Endothelial cell of umbilical vein (primary cell): ENCODE measurements around the gene PBX3. TPM values are rescaled to one million over a fixed set of nuclear protein-coding genes. Genes with fewer than 3 reads are reported as not detected.

Experiments
- BruUV-seq: library from RNA; stranded (reverse); fragments of 400-500 nt; replicated peaks from 2 replicates; lab custom pipeline; 2021; lab: Mats Ljungman, UMichigan
- CTCF ChIA-PET: fragments of 300-600, 350-600 bp; sonication (Branson Sonifier 250); formaldehyde crosslinking; loops from one replicate; lab custom pipeline; 2021; ENCODE audit warnings: antibody characterized with exemption, inconsistent platforms; lab: Charles Lee
- POLR2A ChIA-PET: fragments of 300-600, 350-600 bp; sonication (Branson Sonifier 250); formaldehyde crosslinking; loops from one replicate; lab custom pipeline; 2021; ENCODE audit warnings: antibody characterized with exemption, inconsistent platforms; lab: Charles Lee
- DNase-seq: peaks from one replicate; pipeline ENCODE4 v3.0.0-alpha.2; 2011; ENCODE audit warnings: low read depth, low spot score
- FAIRE-seq: peaks from 2 replicates; lab custom pipeline; 2011; peaks lifted over from hg19 to GRCh38; lab: Jason Lieb, UNC
- H2AFZ ChIP-seq: 2 replicates; pipeline ENCODE4 v1.6.0; 2012; ENCODE audit warnings: low read depth, low read length, control low read depth, inconsistent platforms
- H3K27ac ChIP-seq: 2 replicates; pipeline ENCODE4 v1.5.1; 2011; ENCODE audit warnings: low read depth, mild to moderate bottlenecking, control low read depth, low read length, moderate library complexity; ENCODE audit not compliant: insufficient read depth
- H3K27me3 ChIP-seq, 2 experiments: 2 replicates each; pipeline versions ENCODE4 v1.6.0 to v1.6.1; 2011; ENCODE audit warnings: low read length in 2 of 2, mixed read lengths in 1 of 2; ENCODE audit not compliant: control insufficient read depth in 2 of 2, insufficient read depth in 2 of 2
- H3K36me3 ChIP-seq, 2 experiments: 2 replicates in 1 of 2; 3 replicates in 1 of 2; pipeline ENCODE4 v1.5.1; 2011; ENCODE audit warnings: low read length in 2 of 2, mild to moderate bottlenecking in 1 of 2, moderate library complexity in 1 of 2; ENCODE audit not compliant: control insufficient read depth in 2 of 2, insufficient read depth in 2 of 2; ENCODE audit errors: extremely low read depth in 1 of 2
- H3K4me1 ChIP-seq: 3 replicates; pipeline ENCODE4 v1.5.1; 2011; ENCODE audit warnings: mild to moderate bottlenecking, low read length; ENCODE audit not compliant: control insufficient read depth, insufficient read depth; ENCODE audit errors: extremely low read depth
- H3K4me2 ChIP-seq: 2 replicates; pipeline ENCODE4 v1.6.1; 2011; ENCODE audit warnings: low read length, control low read depth, mixed read lengths; ENCODE audit not compliant: insufficient read depth
- H3K4me3 ChIP-seq, 3 experiments: fragments of 200-600 bp in 1 of 3; sonication (generic), shearing (Covaris generic) in 1 of 3; replicated peaks in 1 of 3; 2 replicates each; pipeline ENCODE4 v1.5.1; 2011 to 2016; ENCODE audit warnings: control low read depth in 3 of 3, low read length in 3 of 3, mild to moderate bottlenecking in 2 of 3, inconsistent platforms in 1 of 3, low read depth in 1 of 3, moderate library complexity in 1 of 3; ENCODE audit not compliant: insufficient read depth in 1 of 3
- H3K79me2 ChIP-seq: 2 replicates; pipeline ENCODE4 v1.6.0; 2012; ENCODE audit warnings: low read length, inconsistent platforms; ENCODE audit not compliant: control insufficient read depth, insufficient read depth
- H3K9ac ChIP-seq: replicated peaks from 2 replicates; pipeline ENCODE3; 2011; ENCODE audit warnings: low read length, control low read depth; ENCODE audit not compliant: insufficient read depth; ENCODE audit errors: extremely low read depth
- H3K9me1 ChIP-seq: replicated peaks from 3 replicates; pipeline ENCODE4 v1.6.0; 2011; ENCODE audit warnings: mild to moderate bottlenecking, low read length; ENCODE audit not compliant: control insufficient read depth, insufficient read depth; ENCODE audit errors: extremely low read depth
- H3K9me3 ChIP-seq: replicated peaks from 2 replicates; pipeline ENCODE4 v1.5.1; 2012; ENCODE audit warnings: low read length, inconsistent platforms; ENCODE audit not compliant: control insufficient read depth, insufficient read depth
- H4K20me1 ChIP-seq: replicated peaks from 2 replicates; pipeline ENCODE3; 2011; ENCODE audit warnings: mild to moderate bottlenecking, low read length; ENCODE audit not compliant: control insufficient read depth, insufficient read depth; ENCODE audit errors: extremely low read depth
- CTCF ChIP-seq, 2 donors: IDR thresholded peaks; 1 replicate in 1 of 2; 2 replicates in 1 of 2; pipeline ENCODE4 v1.5.1; 2011; ENCODE audit warnings: low read length in 2 of 2, mild to moderate bottlenecking in 2 of 2, moderate library complexity in 2 of 2, control low read depth in 1 of 2, inconsistent platforms in 1 of 2, low read depth in 1 of 2; ENCODE audit not compliant: insufficient read depth in 1 of 2; ENCODE audit errors: extremely low read depth in 1 of 2
- FOS ChIP-seq: IDR thresholded peaks from 2 replicates; pipeline ENCODE4 v1.6.1; 2011; ENCODE audit warnings: mild to moderate bottlenecking, low read length, moderate library complexity, borderline replicate concordance; ENCODE audit not compliant: insufficient read depth
- GATA2 ChIP-seq: IDR thresholded peaks from 2 replicates; pipeline ENCODE4 v1.7.0; 2011; ENCODE audit warnings: low read depth, mild to moderate bottlenecking, moderate library complexity, mixed read lengths, low read length; ENCODE audit not compliant: insufficient read length, insufficient read depth
- MYC ChIP-seq: IDR thresholded peaks from one replicate; pipeline ENCODE4 v1.6.1; 2011; ENCODE audit warnings: mild to moderate bottlenecking, low read depth, low read length
- dilution Hi-C: fragments of 300-500 bp; cut with MboI; formaldehyde crosslinking; loops from one replicate; pipeline ENCODE4 v1.15.0; 2019; ENCODE audit warnings: low sequenced_read_pairs; ENCODE audit not compliant: extremely low pct_ligation_motif_present
- intact Hi-C: fragments of 100-400 bp; cut with micrococcal nuclease; formaldehyde crosslinking; loops from one replicate; pipeline ENCODE4 v1.10.0; 2022
- polyA plus RNA-seq, 4 experiments: library from polyadenylated mRNA; depleted of rRNA in 3 of 4; stranded (reverse) in 3 of 4; unstranded in 1 of 4; fragments of >200 nt; gene quantifications; 2 replicates each; pipeline versions ENCODE4 v1.2.1 to v1.2.3, GENCODE V29; 2011 to 2012; ENCODE audit warnings: missing spikeins in 1 of 4
- total RNA-seq: library from RNA; stranded (reverse); gene quantifications from 2 replicates; pipeline ENCODE4 v1.2.3, GENCODE V29; 2021

The PBX3 gene
- total and polyA plus RNA-seq, 2 donors (not counting 3 experiments of a cell fraction or from before 2014, with no cell fraction given), result 18.8 to 42.0 TPM

DNA sequence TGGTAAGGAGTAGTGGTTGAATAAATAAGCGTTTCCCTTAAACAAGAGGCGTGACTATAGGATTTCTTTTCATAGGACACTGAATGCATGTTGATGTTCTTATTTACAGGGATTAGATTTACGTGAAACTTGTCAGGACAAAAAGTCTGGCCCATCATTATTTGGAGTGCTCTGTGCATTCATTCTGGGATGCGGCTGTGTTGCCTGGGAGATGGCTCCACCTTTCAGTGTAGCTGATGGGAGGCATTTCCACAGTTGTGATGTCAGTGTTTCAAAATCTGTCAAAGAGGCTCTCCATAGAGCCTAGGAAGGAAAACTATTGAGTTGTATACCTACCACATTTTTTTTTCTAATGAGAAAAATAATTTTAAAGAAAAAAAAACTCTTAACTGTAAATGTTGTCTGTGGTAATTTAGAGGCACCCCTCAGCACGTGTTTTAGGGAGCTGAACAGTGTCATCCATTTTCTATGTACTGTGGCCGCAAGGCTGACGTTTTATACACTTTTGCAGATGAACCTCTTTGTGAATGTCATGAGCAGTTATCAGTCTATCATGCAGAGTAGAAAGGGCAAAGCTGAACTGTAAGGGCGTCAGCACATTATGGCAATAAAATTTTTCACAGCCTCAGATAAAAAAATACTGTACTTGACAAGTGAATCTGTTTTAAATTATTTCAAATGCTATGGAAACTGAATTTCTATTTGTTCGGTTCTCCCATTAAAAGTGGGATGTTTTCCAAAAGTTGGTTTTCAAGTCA is 202.7 kb downstream of the PBX3 start:
- FAIRE-seq, result no peak
- no peak overlapping the region for H3K9ac ChIP-seq
- CTCF ChIA-PET, result no interaction called here

More for the DNA sequence above, 202.7 kb downstream of the PBX3 start:
- H3K4me1 ChIP-seq, result no peaks in the 10 kb centered on the region
- TF ChIP-seq FOS (no peak), MYC (no peak), CTCF (IDR thresholded peaks at IDR 0.05; ENCODE audit: extremely low read depth in 1 of 2, insufficient read depth in 1 of 2, low read depth in 1 of 2, low read length in 2 of 2) (no peak), GATA2 (no peak)
- H3K27me3 ChIP-seq, result no peaks in the 10 kb centered on the region
- H3K9me3 ChIP-seq, result no peaks in the 10 kb centered on the region
- no peak overlapping the region for H2AFZ ChIP-seq
- no peaks in the 10 kb centered on the region for H3K79me2 ChIP-seq
- no peaks in the 10 kb centered on the region for H4K20me1 ChIP-seq
- H3K27ac ChIP-seq, result no peak overlapping the region
- no peaks in the 10 kb centered on the region for H3K9me1 ChIP-seq
- DNase-seq, result no peak
- H3K36me3 ChIP-seq, result no peaks in the 10 kb centered on the region
- POLR2A ChIA-PET, result no interaction called here
- intact Hi-C loops, result no loop called here
- no peak overlapping the region for H3K4me2 ChIP-seq
- dilution Hi-C loops, result no loop called here
- H3K4me3 ChIP-seq, result no peak overlapping the region
- no TSS peak for BruUV-seq
